HG03378 (cell line): Measurements from ENCODE around the gene SGSM2.

ENCODE experiments used
- ATAC-seq: cut with Tn5 transposase; IDR thresholded peaks from one replicate; pipeline ENCODE4 v1.9.1; 2021; ENCODE audit warnings: mild to moderate bottlenecking, moderate library complexity; ENCODE audit not compliant: unreplicated experiment

The SGSM2 gene

GRCh38 chr17:2336215-2336851 is 968 bp upstream of the SGSM2 start, which contains the start of gene TSR1:
TSR1 (minus strand) TSS chr17:2336457; CDS start chr17:2336427, 30 bp downstream.
- peak; percentile 52 for ATAC-seq

GRCh38 chr17:2337544-2338314 is 428 bp downstream of the SGSM2 start:
- ATAC-seq, result no peak

- no peak for ATAC-seq
Observed at GRCh38 chr17:2338315-2338657, 985 bp downstream of the SGSM2 start.

GRCh38 chr17:2343421-2343820 is 6.1 kb downstream of the SGSM2 start:
- no peak for ATAC-seq

GRCh38 chr17:2344528-2344927 is 7.2 kb downstream of the SGSM2 start:
- ATAC-seq, result no peak

GRCh38 chr17:2346475-2346874 is 9.2 kb downstream of the SGSM2 start:
- ATAC-seq, result no peak

GRCh38 chr17:2347805-2348685 is 10.7 kb downstream of the SGSM2 start:
- ATAC-seq, result no peak

- ATAC-seq, result no peak
Observed at GRCh38 chr17:2351269-2351668, 14.0 kb downstream of the SGSM2 start.

GRCh38 chr17:2354311-2354710 is 17.0 kb downstream of the SGSM2 start:
- no peak for ATAC-seq

- no peak for ATAC-seq
Observed at GRCh38 chr17:2357237-2357636, 19.9 kb downstream of the SGSM2 start.

- ATAC-seq, result no peak
Observed at GRCh38 chr17:2357931-2358434, 20.7 kb downstream of the SGSM2 start.

GRCh38 chr17:2361010-2361760 is 23.9 kb downstream of the SGSM2 start:
- no peak for ATAC-seq

- ATAC-seq, result no peak
Observed at GRCh38 chr17:2362016-2362415, 24.7 kb downstream of the SGSM2 start.

GRCh38 chr17:2362416-2362815 is 25.1 kb downstream of the SGSM2 start:
- no peak for ATAC-seq

GRCh38 chr17:2362881-2363280 is 25.6 kb downstream of the SGSM2 start:
- ATAC-seq, result no peak

- no peak for ATAC-seq
Observed at GRCh38 chr17:2363318-2363717, 26.0 kb downstream of the SGSM2 start.

GRCh38 chr17:2363851-2364762 is 26.8 kb downstream of the SGSM2 start:
- ATAC-seq, result no peak

GRCh38 chr17:2364763-2365116 is 27.4 kb downstream of the SGSM2 start:
- no peak for ATAC-seq

- ATAC-seq, result no peak
Observed at GRCh38 chr17:2365132-2365531, 27.8 kb downstream of the SGSM2 start.
